Thyroid gland (tissue), 4 donors: ENCODE data around the gene DOK6. TPM values are rescaled to one million over a fixed set of nuclear protein-coding genes. Genes with fewer than 3 reads are reported as not detected.

ENCODE experiments used
- DNase-seq, 2 donors: peaks; one replicate each; pipeline ENCODE4 v3.0.0-alpha.2; 2019
- H3K27ac ChIP-seq, 3 donors: fragments of 200-600 bp; sonication (generic); 1 replicate in 2 of 3; 2 replicates in 1 of 3; pipeline ENCODE4 v1.5.1; 2016 to 2019; ENCODE audit warnings: mild to moderate bottlenecking in 1 of 3, moderate library complexity in 1 of 3
- H3K27me3 ChIP-seq: fragments of 200-600 bp; sonication (generic); one replicate; pipeline ENCODE4 v1.5.1; 2019
- H3K36me3 ChIP-seq, 2 donors: fragments of 200-600 bp; sonication (generic); one replicate each; pipeline ENCODE4 v1.5.1; 2016 to 2019
- H3K4me1 ChIP-seq, 2 donors: fragments of 200-600 bp; sonication (generic); one replicate each; pipeline ENCODE4 v1.5.1; 2017 to 2019
- H3K4me3 ChIP-seq, 3 donors: fragments of 200-600 bp; sonication (generic); replicated peaks in 1 of 3; 1 replicate in 2 of 3; 2 replicates in 1 of 3; pipeline ENCODE4 v1.5.1; 2016; ENCODE audit warnings: mild to moderate bottlenecking in 1 of 3
- H3K9me3 ChIP-seq: fragments of 200-600 bp; sonication (generic); one replicate; pipeline ENCODE4 v1.5.1; 2017
- POLR2A ChIP-seq, 2 donors: fragments of 450-650 bp; IDR thresholded peaks; one replicate each; pipeline ENCODE4 v1.6.1; 2017; ENCODE audit warnings: antibody characterized with exemption in 2 of 2, mild to moderate bottlenecking in 2 of 2, moderate library complexity in 1 of 2
- WGBS, 2 donors: methylation state at CpG; one replicate each; pipeline ENCODE4 v1.1.5; 2017; 5-methylcytosine and 5-hydroxymethylcytosine counted together
- intact Hi-C: fragments of 100-400 bp; cut with DNase I; formaldehyde crosslinking; loops from one replicate; pipeline ENCODE4 v1.15.1; 2023
- total RNA-seq, 4 donors: library from RNA; depleted of rRNA; stranded (reverse); fragments of >200 nt; gene quantifications; one replicate each; pipeline ENCODE4 v1.2.3, GENCODE V29; 2016
- TF ChIP-seq, protein P1 (sequence below), 6 experiments: fragments of 200-600 bp in 3 of 6; fragments of 450-650 bp in 3 of 6; sonication (generic) in 3 of 6; IDR thresholded peaks; one replicate each; pipeline ENCODE4 v1.5.1; 2016 to 2019; ENCODE audit warnings: antibody characterized with exemption in 6 of 6, mild to moderate bottlenecking in 2 of 6, inconsistent platforms in 1 of 6, moderate library complexity in 1 of 6

Gene DOK6
- total RNA-seq, 4 donors from 2014 or later = 0.94 to 3.1 (median 2.5) TPM

DNA sequence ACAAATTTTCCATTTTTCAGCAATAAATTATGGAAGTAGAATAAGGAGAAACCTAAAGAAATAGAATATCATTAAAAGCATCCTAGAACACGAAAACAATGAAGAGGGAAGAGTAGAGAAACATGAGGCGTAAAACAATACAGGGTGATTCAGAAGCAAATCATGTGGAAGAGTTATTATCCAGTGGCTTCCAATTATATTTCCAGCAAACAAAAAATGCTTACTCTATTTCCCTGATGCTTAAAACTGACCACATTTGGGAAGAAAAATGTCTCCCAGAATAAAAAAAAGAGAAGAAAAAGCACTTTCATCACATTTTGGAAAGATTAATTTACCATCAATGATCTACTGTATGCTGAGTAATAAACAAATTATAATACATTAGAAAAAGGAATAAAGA, 354.4 kb downstream of the DOK6 start:
- intact Hi-C loops = no loop called here
- DNase-seq = no peak
- H3K4me1 ChIP-seq = no peaks in the 10 kb centered on the region
- H3K9me3 ChIP-seq = no peaks in the 10 kb centered on the region
- whole genome bisulfite sequencing, 2 donors = 93 to 96% methylated on average over 2 of the region's 2 CpGs
- TF ChIP-seq, protein P1, sequence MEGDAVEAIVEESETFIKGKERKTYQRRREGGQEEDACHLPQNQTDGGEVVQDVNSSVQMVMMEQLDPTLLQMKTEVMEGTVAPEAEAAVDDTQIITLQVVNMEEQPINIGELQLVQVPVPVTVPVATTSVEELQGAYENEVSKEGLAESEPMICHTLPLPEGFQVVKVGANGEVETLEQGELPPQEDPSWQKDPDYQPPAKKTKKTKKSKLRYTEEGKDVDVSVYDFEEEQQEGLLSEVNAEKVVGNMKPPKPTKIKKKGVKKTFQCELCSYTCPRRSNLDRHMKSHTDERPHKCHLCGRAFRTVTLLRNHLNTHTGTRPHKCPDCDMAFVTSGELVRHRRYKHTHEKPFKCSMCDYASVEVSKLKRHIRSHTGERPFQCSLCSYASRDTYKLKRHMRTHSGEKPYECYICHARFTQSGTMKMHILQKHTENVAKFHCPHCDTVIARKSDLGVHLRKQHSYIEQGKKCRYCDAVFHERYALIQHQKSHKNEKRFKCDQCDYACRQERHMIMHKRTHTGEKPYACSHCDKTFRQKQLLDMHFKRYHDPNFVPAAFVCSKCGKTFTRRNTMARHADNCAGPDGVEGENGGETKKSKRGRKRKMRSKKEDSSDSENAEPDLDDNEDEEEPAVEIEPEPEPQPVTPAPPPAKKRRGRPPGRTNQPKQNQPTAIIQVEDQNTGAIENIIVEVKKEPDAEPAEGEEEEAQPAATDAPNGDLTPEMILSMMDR (IDR thresholded peaks at IDR 0.05) = no peak
- no peak for TF ChIP-seq POLR2A (IDR thresholded peaks at IDR 0.05)
- no peak overlapping the region for H3K27ac ChIP-seq
- no peak overlapping the region for H3K4me3 ChIP-seq
- H3K27me3 ChIP-seq = no peaks in the 10 kb centered on the region
- no peaks in the 10 kb centered on the region for H3K36me3 ChIP-seq

GRCh38 chr18:69755856-69756496, 355.3 kb downstream of the DOK6 start:
- H3K4me3 ChIP-seq = no peak overlapping the region
- no peak overlapping the region for H3K27ac ChIP-seq
- 95 to 97% methylated on average over 6 of the region's 6 CpGs for WGBS, 2 donors
- H3K36me3 ChIP-seq = no peaks in the 10 kb centered on the region
- TF ChIP-seq, protein P1 (IDR thresholded peaks at IDR 0.05) = no peak
- TF ChIP-seq POLR2A (IDR thresholded peaks at IDR 0.05) = no peak
- no peak for DNase-seq
- H3K9me3 ChIP-seq = no peaks in the 10 kb centered on the region
- H3K27me3 ChIP-seq = no peaks in the 10 kb centered on the region
- no peaks in the 10 kb centered on the region for H3K4me1 ChIP-seq
- intact Hi-C loops = no loop called here

DNA sequence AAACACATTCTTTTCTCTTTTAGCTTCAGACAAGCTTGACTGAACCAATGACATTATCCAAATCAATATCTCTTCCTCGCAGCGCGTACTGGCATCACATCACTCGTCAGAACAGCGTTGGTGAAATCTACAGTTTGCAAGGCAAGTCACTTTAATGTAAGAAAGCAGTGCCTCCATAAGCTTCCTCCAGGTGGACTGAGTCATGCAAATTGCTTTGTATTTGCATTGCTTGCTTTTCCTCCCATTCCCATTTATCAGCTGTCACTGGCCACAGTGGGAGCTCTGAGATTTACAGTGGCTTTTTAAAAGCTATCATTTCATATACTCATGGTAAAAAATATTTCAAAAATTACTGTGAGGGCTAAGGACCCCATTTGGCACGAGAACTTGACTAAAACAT, 357.0 kb downstream of the DOK6 start:
- no peak for TF ChIP-seq POLR2A (IDR thresholded peaks at IDR 0.05)
- TF ChIP-seq, protein P1 (IDR thresholded peaks at IDR 0.05) = no peak
- no peaks in the 10 kb centered on the region for H3K36me3 ChIP-seq
- H3K4me3 ChIP-seq = no peak overlapping the region
- H3K27me3 ChIP-seq = no peaks in the 10 kb centered on the region
- intact Hi-C loops = no loop called here
- H3K4me1 ChIP-seq = no peaks in the 10 kb centered on the region
- H3K27ac ChIP-seq = no peak overlapping the region
- no peak for DNase-seq
- H3K9me3 ChIP-seq = no peaks in the 10 kb centered on the region
- 81% methylated on average over 6 of the region's 6 CpGs for whole genome bisulfite sequencing, 2 donors

DNA sequence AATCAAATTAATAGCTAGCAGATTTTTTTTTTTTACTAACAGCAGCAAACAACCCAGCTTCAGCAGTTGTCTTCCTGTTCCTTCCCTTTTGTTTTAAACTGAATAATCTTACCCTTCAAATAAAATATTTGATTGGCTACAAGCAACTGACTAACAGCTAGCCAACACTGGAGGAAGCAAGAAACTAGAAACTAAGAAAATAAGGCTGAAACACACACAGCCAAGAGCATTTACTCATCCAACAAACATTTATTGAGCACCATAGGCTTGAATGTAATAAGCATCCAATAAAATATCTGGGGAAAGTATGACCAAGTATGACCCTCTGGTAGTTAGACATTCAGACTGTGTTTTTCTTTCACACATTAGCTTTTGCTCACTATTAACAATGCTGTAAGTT, 357.8 kb downstream of the DOK6 start:
- H3K27me3 ChIP-seq = no peaks in the 10 kb centered on the region
- intact Hi-C loops = no loop called here
- no peaks in the 10 kb centered on the region for H3K36me3 ChIP-seq
- DNase-seq = no peak
- no peaks in the 10 kb centered on the region for H3K9me3 ChIP-seq
- no peaks in the 10 kb centered on the region for H3K4me1 ChIP-seq
- TF ChIP-seq, protein P1 (IDR thresholded peaks at IDR 0.05) = no peak
- no peak for TF ChIP-seq POLR2A (IDR thresholded peaks at IDR 0.05)
- H3K27ac ChIP-seq = no peak overlapping the region
- no peak overlapping the region for H3K4me3 ChIP-seq

GRCh38 chr18:69759046-69759445, 358.4 kb downstream of the DOK6 start:
- no peaks in the 10 kb centered on the region for H3K9me3 ChIP-seq
- 75 to 76% methylated on average over 2 of the region's 2 CpGs for WGBS, 2 donors
- no peaks in the 10 kb centered on the region for H3K36me3 ChIP-seq
- no peaks in the 10 kb centered on the region for H3K27me3 ChIP-seq
- TF ChIP-seq, protein P1 (IDR thresholded peaks at IDR 0.05) = no peak
- TF ChIP-seq POLR2A (IDR thresholded peaks at IDR 0.05) = no peak
- no peak overlapping the region for H3K27ac ChIP-seq
- no peak overlapping the region for H3K4me3 ChIP-seq
- intact Hi-C loops = no loop called here
- H3K4me1 ChIP-seq = no peaks in the 10 kb centered on the region
- no peak for DNase-seq
